Endometrial microvascular endothelial cells (primary cell): Measurements from ENCODE around the gene PAPLN. TPM values are rescaled to one million over a fixed set of nuclear protein-coding genes. Genes with fewer than 3 reads are reported as not detected.

ENCODE experiments used
- in situ Hi-C: cut with HindIII; loops from 2 replicates; pipeline ENCODE4 v1.10.0; 2017; ENCODE audit warnings: low sequenced_read_pairs, low pct_unique_long_range_greater_than_20kb; ENCODE audit errors: inconsistent ontology term
- total RNA-seq: library from RNA; depleted of rRNA; stranded (reverse); fragments of >200 nt; gene quantifications from one replicate; pipeline ENCODE4 v1.2.3, GENCODE V29; 2015; ENCODE audit errors: inconsistent ontology term

The PAPLN gene
- total RNA-seq, 1 donor from 2014 or later = 3.4 TPM

DNA sequence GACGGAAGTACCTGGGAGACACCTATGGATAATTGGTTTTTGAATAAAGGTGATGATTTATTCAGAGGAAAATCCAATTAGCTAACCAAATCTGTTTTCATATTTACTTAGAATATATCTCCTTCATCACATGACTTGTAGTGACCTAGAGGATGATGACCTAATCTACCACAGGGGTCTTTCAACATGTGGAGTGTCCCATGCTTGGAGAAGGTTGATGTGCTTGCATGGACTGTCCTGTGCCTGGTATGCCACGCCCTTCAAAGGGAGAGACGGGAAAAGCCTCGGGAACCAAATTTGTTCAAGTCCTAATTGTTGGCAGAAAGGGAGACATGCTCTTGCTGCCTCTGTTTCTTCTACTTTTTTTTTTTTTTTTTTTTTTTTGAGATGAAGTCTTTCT, 11.8 kb upstream of the PAPLN start:
- in situ Hi-C loops = no loop called here

DNA sequence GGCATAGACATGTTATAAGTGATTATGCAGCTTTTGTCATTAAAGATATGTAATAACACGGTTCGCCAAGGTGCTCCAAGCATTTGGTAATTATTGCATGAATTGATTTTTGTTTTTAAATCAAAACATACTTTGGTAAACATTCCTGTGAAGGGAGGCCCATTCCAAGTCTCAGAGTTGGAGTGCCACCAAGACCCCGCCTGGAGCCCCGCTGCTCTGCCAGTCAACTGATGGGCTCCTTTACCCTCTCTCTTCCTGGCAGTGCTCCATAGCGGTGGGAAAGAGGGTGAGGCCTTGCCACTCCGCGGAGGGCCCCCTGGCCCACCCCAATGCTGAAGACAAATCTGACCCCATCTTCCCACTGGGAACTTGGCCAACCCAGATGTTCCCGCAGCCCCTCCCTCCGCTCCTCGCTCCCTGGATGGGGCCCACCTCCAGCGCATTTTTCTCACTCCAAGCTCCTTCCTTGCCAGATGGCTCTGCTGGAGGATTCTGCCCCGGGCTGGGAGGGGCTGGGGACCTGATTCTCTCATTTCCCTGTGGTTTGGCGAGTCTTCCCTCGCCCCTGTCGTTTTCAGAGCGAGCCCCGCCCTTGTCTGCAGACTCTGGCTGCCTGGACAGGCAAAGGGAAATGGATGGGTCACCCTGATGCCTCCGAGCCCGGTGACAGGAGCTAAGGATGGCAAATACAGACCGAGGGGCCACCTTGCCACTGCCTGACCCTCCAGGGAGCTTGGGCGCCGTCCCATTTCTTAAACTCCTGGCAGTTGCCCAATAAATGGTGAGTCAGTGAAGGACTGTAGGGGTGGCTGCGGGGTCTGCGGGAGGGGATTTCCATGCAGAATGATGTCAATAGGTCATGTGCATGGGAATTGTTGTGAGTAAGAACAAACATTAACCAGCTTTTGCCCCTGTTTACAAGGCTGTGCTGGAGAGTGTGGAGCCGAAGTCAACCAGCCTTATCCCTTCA, 9.2 kb upstream of the PAPLN start:
- in situ Hi-C loops = no loop called here

DNA sequence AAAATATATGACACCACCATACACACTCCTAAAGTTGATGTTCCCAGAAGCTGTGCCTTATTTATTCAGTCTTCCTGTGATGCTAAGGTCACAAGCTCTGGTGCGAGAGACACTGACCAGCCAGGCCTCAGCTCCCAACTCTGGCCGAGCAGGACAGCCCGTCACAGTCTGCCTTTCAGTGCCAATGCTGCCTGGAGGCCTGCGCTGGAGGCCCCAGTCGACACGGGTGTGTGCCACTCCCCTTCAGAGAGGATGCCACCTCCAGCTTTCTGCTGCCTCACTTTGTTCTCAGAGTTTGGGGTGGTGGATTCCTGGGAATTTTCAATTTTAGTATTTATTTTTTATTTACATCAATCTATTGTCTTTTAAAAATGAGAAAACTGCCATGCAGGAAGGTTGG, 7.3 kb upstream of the PAPLN start:
- in situ Hi-C loops = no loop called here

DNA sequence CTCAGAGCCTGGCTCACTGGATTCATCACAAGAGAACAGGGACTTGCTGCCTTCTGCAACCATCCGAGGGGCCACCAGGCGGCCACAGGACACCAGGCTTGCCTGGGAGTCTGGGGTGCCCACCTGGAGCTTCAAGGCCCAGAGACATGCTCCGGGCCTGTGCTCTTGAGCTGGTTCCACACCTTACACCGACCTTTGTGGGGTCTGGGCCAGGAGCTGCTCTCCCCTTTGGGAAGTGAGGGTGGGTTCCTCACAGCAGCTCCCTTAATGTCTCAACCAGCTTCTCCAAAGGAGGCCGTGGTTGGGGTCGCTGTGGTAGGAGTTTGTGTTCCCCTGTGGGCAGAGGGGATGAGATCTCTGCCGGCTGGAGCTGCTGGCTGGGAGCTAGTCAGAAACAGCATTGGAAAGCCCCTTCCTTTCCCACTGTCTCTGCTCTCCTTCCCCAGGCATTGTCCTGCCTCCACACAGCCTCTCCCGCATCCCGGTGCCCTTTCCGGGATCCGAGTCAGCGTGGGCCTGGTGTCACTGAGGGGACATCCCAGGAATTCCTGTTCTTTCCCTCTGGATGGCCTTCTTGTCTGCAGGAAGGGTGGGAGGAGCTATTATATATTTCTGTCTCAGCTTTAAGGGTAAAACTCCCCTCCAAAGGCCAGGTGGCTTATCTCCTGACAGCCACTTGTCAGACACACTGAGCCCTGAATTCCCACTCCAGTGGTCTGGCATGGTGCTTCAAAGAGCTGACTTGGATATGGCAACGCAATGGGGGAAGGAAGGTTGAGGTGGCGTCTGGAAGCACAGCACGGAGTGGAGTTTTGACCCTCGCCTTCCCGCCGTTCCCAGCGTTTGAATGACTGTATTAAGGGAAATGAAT, 5.1 kb upstream of the PAPLN start:
- in situ Hi-C loops = no loop called here

DNA sequence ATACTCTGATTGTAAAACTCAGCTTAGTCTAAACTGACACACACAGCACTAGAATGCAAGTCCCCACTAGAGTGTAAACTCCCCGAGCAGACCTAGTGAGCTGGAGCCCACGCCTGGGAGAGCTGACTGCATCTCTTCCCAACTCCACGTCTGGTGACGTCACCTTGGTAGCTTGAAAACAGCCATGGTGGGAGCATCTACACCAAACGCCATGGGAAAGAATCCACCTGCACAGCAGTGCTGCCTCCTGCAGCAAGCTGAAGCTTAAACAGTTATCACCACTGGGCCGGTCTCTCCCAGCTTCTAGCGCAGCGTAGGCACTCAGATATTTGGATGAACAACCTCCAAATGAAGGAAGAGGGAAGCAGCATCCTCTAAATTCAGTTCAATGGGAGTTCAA, 4.3 kb upstream of the PAPLN start:
- in situ Hi-C loops = no loop called here

DNA sequence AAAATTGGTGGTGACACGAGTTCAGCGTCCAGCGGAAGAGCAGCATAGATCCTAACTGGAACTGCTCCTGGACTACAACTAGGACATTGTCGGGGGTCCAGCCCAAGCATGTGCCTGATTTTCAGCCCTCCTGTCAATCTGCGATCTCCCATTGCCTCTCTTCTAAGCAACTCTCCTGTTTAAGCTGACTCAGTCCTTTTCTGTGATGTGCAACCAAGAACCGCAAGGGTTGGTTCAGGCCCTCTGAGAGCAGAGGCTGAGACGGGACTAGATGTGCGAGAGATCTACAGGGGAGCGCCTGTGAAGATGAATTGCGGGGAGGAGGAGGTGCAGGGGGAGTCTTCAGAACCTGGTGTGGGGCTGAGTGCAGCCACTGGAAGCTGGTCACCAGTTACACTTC, 3.7 kb upstream of the PAPLN start:
- in situ Hi-C loops = no loop called here

DNA sequence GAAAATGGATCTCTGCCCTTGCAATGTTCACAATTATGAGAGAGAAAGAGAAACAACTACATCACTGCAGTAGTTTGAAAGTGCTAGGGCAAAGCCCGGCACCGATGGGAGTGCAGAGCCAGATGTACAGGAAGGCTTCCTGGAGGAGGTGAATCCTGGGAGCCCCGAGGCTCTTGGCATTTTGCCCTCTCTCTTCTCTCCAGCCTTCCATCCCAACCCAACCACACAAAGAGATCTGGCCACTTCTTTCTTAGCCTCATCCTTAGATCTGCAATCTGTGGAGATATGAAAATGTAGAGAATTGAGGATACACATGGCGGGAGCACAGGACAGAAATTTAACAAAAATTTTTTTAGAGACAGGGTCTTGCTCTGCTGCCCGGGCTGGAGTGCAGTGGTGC, 3.3 kb upstream of the PAPLN start:
- in situ Hi-C loops = no loop called here

DNA sequence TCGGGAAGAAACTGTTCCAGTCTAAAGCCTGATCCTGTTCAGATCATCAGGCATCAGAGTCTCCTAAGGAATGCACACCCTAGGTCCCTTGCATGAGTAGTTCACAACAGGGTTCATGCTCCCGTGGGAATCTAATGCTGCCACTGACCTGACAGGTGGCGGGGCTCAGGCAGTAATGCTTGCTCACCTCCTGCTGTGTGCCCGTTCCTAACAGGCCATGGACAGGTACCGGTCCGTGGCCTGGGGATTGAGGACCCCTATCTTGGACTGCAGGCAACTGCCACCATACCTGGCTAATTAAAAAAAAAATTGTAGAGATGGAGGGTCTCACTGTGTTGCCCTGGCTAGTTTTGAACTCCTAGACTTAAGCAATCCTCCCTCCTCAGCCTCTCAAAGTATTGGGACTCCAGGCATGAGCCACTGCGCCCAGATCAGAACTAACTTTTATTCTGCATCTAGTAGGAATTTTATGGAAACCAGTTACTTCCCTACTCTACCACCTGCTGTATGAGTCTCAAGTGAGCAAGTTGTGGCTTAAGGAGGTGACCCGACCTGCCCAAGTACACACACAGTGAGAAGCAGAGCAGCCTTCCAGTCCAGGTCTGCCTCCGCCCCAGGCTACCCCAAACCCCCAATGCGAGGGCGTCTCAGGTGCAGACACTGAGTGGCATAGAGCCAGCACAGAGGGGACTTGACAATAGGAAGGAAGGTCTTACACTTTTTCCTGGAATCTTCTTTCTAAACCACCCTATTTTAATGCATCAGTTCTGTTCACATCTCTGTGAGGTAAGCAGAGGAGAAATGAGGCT, 2.5 kb upstream of the PAPLN start:
- in situ Hi-C loops = no loop called here

DNA sequence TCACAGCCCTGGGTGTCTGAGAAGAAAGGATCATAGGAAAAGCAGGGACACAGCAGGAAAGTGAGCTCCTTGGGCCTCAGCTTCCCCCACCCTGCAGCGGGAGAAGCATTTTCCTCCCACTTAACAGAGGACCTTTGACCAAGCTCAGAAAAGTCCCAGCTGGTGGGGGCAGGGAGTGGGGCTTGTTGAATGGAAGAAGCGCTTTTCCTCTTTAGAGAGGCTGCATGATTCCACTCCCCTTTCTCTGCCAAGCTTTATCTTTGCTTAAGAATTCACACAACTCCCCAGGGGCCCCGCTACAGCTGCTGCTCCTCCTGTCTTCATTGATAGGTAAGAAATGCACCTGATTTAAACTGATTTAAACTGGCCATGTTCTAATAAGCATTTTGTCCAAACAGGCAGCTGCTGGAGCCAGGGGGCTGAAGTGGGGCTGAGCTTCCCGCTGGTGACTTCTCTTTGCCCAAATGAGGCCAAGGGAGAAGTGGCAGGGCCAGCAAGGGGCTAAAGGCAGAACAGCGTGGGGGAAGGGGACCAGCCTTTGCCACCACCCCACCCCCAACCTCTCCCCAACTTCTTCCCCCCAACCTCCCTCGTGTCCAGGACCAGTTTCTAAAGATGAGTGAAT, 1.7 kb upstream of the PAPLN start:
- in situ Hi-C loops = no loop called here

DNA sequence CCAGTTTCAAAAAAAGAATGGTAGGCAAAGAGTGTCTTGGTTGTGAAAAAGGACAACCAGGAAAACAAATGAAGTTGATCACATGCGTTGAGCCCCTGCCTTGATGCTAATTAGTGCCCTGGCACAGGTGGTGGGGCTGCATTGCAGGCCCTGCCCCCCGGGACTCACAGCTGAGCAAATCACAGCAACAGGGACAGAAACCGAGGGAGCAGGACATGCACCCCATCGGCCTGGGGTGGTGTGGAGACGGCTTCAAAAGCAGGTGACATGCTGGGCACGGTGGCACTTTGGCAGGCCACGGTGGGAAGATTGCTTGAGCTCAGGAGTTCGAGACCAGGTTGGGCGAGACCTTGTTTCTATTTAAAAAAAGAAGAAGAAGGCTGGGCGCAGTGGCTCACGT, 1.1 kb upstream of the PAPLN start:
- in situ Hi-C loops = no loop called here

DNA sequence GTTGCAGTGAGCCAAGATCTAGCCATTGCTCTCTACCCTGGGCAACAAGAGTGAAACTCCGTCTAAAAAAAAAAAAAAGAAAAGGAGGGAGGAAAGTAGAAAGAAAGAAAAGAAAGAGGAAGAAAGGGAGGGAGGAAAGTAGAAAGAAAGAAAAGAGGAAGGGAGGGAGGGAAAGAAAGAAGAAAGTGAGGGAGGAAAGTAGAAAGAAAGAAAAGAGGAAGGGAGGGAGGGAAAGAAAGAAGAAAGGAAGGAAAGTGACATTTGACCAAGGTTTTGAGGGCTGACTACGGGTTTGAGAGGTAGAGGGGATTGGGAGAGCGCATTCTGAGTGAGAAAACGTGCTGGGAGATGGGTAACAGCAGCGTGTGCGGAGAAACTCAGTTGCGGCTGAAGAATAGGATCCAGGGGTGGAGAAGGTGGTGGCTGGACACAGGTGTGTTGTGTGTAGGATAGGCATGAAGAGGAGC, 521 bp upstream of the PAPLN start:
- in situ Hi-C loops = no loop called here

DNA sequence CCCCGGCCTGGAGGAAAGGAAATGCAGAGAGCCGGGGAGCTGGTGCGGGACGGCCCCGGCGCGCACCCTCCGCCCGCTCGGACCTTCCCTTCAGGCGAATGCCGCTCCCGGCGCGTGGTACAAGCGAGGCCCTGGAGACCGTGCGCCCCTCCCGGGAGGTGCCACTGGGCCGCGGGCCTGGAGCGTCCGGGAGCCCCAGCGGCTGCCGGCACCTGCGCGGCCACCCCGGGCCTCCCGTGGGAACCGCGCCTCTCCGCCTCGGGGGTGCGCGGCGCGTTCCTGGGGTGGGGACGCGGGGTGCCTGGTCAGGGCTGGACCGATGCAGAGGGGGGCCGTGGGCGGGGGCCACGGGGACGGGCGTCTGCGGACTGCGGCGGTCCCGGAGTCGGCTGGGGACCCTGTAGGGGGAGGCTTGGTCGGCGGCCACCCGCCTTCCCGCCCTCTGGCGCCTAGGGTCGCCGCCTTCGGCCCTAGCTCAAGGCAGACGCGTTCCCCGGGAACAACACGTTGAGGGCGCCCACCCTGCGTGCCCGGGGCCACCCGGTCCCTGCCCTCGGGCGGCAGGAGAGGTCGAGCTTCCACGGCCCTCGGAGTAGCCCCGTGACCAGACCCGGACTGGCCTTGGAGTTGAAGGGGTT, 599 bp downstream of the PAPLN start:
- in situ Hi-C loops = no loop called here

DNA sequence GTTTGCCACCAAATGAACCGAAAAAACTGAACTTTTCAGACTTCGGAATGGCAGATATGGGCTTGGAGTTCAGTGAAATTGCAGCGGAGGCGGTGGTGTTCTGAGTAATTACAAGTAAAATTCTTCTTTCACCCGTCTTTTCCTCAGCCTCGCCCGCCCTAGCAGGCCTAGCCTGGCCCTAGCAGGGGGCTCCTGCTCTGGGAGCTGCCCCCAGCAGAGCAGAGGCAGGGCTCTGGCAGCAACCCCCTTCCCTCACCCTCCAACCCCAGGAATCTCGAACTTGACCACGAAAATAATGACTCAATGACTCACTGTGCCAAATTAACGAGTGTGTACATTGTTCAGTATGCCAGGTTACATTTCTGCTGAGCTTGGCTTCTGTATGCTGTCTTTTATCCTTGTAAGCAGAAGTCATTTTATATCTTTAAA, 1.1 kb downstream of the PAPLN start:
- in situ Hi-C loops = no loop called here

DNA sequence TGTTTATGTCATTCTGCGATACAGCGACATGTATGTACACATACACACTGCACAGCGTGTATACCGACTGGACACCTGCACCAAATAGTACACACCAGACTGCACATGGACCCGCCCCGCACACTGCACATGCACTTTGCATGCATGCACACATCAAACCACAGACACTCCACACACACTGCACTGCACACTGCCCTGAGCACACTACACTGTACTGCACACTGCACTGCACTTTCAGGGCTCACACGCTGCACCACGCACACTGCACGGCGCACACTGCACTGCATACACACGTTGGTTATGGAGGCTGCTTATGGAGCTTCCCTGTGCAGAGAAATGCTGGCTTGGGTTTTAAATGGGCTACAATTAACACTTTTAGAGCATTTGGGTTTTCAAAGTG, 1.6 kb downstream of the PAPLN start:
- in situ Hi-C loops = no loop called here

DNA sequence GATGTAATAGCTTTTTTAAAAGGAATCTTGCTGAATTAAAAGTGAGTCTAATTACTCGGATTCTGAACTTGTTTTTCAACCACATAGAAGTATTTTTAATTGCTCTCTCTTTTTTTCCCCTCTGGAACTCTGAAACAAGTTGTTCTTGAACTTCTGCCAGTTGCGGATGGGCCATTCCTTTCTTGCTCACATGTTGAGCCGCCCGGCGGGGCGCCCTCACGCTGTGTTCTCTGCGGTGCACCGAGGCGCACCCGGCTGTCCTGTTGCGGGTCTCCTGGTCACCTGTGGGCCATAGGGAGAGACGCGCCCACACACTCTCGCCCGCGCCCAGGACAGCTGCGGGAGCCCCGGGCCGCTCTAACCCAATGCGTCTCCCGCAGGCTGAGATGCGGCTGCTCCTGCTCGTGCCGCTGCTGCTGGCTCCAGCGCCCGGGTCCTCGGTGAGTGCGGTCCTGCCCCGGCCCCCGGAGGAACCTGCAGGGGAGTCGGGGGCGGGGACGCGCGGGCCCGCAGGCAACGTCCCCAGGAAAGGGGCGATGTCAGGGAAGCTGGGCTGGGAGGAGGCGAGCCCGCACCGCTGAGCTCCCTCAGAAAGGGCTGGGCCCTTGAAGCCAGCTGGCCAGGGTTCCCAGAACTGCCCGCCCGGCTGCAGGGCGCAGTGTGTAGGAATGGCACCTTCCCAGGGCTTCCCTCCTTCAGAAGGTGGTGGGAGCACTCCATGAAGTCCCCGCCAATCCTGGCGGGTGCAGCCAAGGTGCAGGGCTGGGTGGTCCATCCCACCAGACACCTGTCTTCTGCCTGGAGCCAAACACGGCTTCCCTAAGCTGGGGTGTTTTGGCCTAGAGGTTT, 2.3 kb downstream of the PAPLN start:
- in situ Hi-C loops = no loop called here

DNA sequence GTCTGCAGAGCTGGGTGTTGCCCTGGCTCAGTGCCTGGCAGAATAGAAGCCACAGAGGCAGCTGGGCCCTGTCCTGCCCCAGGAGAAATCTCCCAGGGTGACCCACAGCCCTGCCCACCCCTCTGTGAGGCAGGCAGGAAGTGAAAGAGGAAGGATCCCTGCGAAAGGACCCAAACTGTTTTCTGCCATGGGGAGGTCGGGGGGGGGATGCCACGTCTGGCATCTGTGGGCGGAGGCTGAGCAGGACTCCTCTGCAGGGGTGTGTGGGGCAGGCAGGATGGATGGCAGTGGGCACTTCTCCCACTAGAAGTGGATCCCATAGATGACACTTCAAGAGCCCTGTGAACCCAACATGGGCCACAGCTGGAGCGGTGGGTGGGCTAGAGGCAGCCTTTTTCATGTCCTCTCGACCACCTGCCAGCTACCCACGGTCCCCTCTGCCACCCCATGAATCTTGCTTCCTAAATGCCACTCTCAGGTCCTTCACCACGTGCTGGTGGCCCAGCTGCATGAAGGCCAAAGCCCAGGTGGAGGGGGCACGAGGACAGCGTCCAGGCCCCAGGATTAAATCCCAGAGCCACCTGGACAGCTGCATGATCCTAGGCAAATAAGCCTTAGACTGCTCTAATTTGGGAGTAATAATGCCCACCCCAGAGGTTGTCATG, 3.6 kb downstream of the PAPLN start:
- in situ Hi-C loops = no loop called here
